Immature natural killer cell (primary cell): ENCODE measurements around the gene ZFHX2. TPM values are rescaled to one million over a fixed set of nuclear protein-coding genes. Genes with fewer than 3 reads are reported as not detected.
"Not testable (repeated sequence)": the region's sequence is repeated elsewhere in the genome, so short reads cannot be mapped to it uniquely, and the experiment has no call there.

ENCODE experiments used
- DNase-seq, 3 donors: peaks; one replicate each; pipeline ENCODE4 v3.0.0; 2022; ENCODE audit warnings: mixed read lengths in 1 of 3
- H3K27ac Mint-ChIP-seq, 6 donors: one replicate each; pipeline ENCODE4 v1.8.0; 2020; ENCODE audit warnings: mixed read lengths in 6 of 6, mild to moderate bottlenecking in 5 of 6, inconsistent platforms in 4 of 6, moderate library complexity in 3 of 6
- H3K27me3 Mint-ChIP-seq, 3 donors: one replicate each; pipeline ENCODE4 v1.8.0; 2020 to 2021; ENCODE audit warnings: low read depth in 3 of 3, mild to moderate bottlenecking in 3 of 3, mixed read lengths in 3 of 3, moderate library complexity in 3 of 3, inconsistent platforms in 1 of 3
- H3K36me3 Mint-ChIP-seq, 3 donors: one replicate each; pipeline ENCODE4 v1.8.0; 2020; ENCODE audit warnings: mixed read lengths in 3 of 3, inconsistent platforms in 2 of 3, mild to moderate bottlenecking in 2 of 3
- H3K4me1 Mint-ChIP-seq, 2 donors: one replicate each; pipeline ENCODE4 v1.8.0; 2020; ENCODE audit warnings: inconsistent platforms in 2 of 2, mild to moderate bottlenecking in 2 of 2, mixed read lengths in 2 of 2, moderate library complexity in 1 of 2
- H3K4me3 Mint-ChIP-seq, 5 donors: one replicate each; pipeline ENCODE4 v1.8.0; 2020; ENCODE audit warnings: mild to moderate bottlenecking in 5 of 5, mixed read lengths in 5 of 5, inconsistent platforms in 3 of 5, moderate library complexity in 3 of 5
- H3K9me3 Mint-ChIP-seq, 6 donors: one replicate each; pipeline ENCODE4 v1.8.0; 2020; ENCODE audit warnings: mild to moderate bottlenecking in 6 of 6, mixed read lengths in 6 of 6, inconsistent platforms in 4 of 6, moderate library complexity in 3 of 6
- polyA plus RNA-seq, 3 donors: library from polyadenylated mRNA; unstranded; fragments of 300-500 nt; fragmentation: Illumina TruSeq; gene quantifications; one replicate each; pipeline ENCODE4 v1.2.3, GENCODE V29; 2021

Gene ZFHX2
- polyA plus RNA-seq: under 1 TPM in 1 of 3 donors, not detected in 2; 0.12 TPM

DNA sequence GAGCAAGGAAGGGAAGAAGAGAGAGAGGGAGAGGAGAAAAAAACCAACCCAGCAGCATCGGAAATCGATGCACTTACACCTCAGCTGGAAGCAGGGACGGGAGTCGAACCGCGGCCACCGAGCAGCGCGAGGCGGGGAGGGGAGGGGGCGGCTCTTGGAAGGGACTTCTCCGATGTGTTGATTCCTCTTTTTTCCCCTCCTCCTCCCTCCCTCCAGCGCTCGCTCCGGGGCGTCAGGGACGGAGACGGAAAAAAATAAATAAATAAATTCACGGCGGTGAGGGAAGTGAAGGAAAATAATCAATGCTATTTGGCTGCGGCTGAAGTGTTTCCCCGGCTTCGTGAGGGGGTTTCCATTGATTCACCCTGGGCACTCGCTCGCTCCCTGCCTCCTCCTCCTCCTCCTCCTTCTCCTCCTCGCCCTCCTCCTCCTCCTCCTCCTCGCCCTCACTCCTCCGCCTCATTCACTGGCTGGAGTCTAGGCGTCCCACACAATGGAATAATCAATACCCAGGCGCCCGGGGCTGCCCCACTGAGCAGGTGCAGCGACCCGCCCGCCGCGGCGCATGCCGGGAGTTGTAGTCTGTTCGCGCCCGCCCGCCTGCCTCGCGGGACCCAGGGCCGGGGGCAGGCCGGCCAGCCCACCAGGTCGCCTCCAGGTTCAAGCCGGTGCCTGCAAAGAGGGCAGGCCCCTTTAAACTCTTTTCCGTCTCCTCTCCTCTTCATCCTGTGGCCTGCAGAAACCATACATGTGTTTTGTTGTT, at the start of gene ZFHX2:
TSS of gene ZFHX2 (minus strand) at position 500 of the 763 bp plus-strand sequence. CDS start 16,440 bp downstream, outside the sequence.
- peak; percentile 49 to 54 (median 53) for DNase-seq
- Mint-ChIP-seq H3K36me3 (no peaks in the 10 kb centered on the region), H3K27ac (peak within 1 kb of the TSS in 5 of 6 donors; percentile 67 to 82 (median 76)), H3K4me1 (peaks cover 18 to 29% of the 10 kb centered on the region in 2 donors), H3K9me3 (no peaks in the 10 kb centered on the region), H3K4me3 (peak within 1 kb of the TSS in 3 of 5 donors; percentile 24 to 87 (median 86)), H3K27me3 (peaks cover 1 to 8% (median 4%) of the 10 kb centered on the region in 3 donors)

DNA sequence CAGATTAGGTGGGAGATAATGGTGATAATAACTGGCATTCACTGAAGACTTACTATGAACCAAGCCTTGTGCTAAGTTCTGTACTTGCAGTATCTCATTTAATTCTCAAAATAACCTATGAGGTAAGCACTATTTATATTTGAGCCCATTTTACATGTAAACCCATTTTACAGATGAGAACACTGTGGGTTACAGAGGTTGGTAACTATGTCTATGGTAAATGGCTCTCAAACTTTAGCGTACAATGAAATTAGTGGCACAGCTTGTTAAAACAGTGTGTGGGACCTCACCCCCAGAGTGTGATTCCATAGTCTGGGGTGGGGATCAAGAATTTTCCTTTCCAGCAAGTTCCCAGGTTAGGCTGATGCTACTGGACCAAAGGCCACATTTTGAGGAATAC, 49.2 kb upstream of the ZFHX2 start:
- no peak overlapping the region for H3K27ac Mint-ChIP-seq
- no peaks in the 10 kb centered on the region for H3K36me3 Mint-ChIP-seq
- no peaks in the 10 kb centered on the region for H3K4me1 Mint-ChIP-seq
- no peak overlapping the region for H3K4me3 Mint-ChIP-seq
- H3K27me3 Mint-ChIP-seq: peaks cover 0 to 12% (median 6%) of the 10 kb centered on the region in 3 donors
- DNase-seq: no peak
- peaks cover 0 to 3% (median 0%) of the 10 kb centered on the region in 6 donors for H3K9me3 Mint-ChIP-seq

DNA sequence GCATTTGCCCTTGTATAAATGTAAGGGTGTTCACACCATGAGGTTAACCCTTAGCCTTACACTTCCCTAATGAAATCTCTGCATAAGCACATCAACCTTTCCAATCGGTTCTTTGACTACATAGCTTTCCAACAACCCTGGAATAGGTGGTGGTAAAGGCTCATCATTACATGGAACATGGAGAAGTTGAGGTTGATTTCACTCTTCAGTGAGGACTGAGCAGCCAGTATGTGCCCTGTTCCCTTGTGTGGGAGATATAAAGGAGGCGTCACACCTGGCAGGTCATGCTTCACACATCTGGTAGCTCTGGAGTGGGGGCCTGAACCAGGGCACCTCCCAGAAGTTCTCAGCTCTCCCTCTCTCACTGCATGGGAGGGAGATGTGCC, 48.8 kb upstream of the ZFHX2 start:
- H3K4me1 Mint-ChIP-seq: no peaks in the 10 kb centered on the region
- H3K36me3 Mint-ChIP-seq: no peaks in the 10 kb centered on the region
- H3K9me3 Mint-ChIP-seq: peaks cover 0 to 3% (median 0%) of the 10 kb centered on the region in 6 donors
- H3K27me3 Mint-ChIP-seq: peaks cover 0 to 12% (median 6%) of the 10 kb centered on the region in 3 donors
- H3K27ac Mint-ChIP-seq: no peak overlapping the region
- H3K4me3 Mint-ChIP-seq: no peak overlapping the region
- no peak for DNase-seq

DNA sequence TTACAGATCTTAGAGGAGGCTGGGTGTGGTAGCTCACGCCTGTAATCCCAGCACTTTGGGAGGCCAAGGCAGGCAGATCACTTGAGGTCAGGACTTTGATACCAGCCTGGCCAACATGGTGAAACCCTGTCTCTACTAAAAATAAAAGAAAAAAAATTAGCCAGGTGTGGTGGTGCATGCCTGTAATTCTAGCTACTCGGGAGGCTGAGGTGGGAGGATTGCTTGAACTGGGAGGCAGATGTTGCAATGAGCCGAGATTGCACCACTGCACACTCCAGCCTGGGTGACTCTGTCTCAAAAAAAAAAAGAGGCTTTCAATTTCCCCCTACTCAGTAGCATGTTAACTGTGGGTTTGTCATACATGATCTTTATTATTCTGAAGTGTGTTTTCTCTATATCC, 42.6 kb upstream of the ZFHX2 start:
- H3K36me3 Mint-ChIP-seq, DNase-seq, H3K9me3 Mint-ChIP-seq, H3K4me3 Mint-ChIP-seq, H3K4me1 Mint-ChIP-seq, H3K27me3 Mint-ChIP-seq, H3K27ac Mint-ChIP-seq: not testable (repeated sequence)

DNA sequence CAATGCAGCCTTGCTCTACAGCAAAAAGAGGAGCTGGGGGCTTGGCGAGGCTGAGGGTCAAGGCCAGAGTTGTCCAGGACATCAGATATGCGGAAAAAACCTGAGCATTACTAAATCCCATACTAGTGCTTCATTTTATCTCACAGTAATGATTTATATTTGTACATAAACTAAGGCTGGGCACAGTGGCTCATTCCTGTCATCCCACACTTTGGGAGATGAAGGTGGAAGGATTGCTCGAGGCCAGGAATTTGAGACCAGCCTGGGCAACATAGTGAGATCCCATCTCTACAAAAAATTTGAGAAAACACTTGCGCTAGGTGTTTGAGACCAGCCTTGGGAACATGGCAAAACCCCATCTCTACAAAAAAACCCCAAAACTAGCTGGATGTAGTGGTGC, 38.6 kb upstream of the ZFHX2 start:
- Mint-ChIP-seq H3K36me3 (no peaks in the 10 kb centered on the region), H3K9me3 (no peaks in the 10 kb centered on the region), H3K27me3 (peaks cover 0 to 17% (median 5%) of the 10 kb centered on the region in 3 donors), H3K4me3 (no peak overlapping the region), H3K27ac (no peak overlapping the region), H3K4me1 (peaks cover 5 to 9% of the 10 kb centered on the region in 2 donors)
- no peak for DNase-seq

DNA sequence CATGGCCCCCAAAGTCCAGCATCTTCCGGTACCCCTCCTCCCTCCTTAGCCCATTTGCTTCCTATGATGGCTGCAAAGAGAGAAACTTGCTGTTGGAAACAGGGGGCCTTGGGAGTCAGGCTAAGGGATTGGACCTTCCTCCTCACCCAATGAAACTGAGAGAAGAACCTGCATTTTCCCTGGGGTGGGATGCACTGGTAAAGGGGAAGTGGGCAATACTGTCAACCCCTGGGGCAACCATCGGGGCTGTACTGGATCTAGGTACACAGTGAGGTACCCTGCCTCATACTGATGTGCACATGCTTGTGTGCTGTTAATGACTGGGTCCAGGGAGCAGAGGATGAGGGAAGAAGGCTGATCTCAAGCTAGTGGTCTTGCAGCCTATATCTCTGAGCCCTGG, 38.0 kb upstream of the ZFHX2 start:
- Mint-ChIP-seq H3K9me3 (no peaks in the 10 kb centered on the region), H3K36me3 (no peaks in the 10 kb centered on the region), H3K4me1 (peaks cover 5 to 9% of the 10 kb centered on the region in 2 donors), H3K4me3 (no peak overlapping the region), H3K27me3 (peaks cover 0 to 17% (median 5%) of the 10 kb centered on the region in 3 donors), H3K27ac (no peak overlapping the region)
- no peak for DNase-seq

DNA sequence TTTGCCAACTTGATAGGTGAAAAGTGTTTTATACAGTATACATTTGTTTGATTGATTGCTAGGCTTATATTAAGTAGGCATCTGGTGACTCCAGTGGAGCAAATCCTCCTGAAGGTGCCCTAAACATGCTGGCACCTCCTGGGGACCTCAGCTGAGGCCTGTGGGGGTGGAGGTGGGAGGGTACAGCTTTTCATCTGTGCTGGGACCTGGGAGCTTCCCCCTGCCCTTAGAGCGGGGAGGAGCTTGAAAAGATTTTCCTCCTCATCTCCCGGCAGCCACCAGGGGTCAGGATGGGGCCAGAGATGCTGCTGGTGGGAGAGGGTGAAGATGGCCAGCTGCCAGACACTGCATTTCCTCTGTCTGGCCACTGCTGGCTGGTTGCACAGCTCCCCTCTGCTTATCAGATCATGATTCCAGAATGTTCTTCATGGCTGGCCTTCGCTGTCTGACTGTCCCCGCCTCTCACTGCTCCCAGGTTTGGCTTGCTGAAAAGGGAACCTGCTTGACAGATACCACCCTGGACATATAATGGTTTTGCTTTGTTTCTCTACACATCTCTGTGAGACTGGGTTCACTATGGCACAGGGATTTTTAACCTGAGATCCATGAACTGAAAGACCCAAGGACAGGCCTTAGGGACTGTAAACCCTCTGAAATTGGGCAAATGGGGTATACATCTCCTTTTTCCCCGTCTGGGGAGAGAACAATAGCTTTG, 37.5 kb upstream of the ZFHX2 start:
- peak; percentile 77 to 82 (median 78) for DNase-seq
- no peaks in the 10 kb centered on the region for H3K9me3 Mint-ChIP-seq
- H3K27ac Mint-ChIP-seq: peak overlapping the region in 1 of 6 donors; percentile 40
- H3K36me3 Mint-ChIP-seq: no peaks in the 10 kb centered on the region
- peaks cover 5 to 9% of the 10 kb centered on the region in 2 donors for H3K4me1 Mint-ChIP-seq
- H3K27me3 Mint-ChIP-seq: peaks cover 0 to 17% (median 4%) of the 10 kb centered on the region in 3 donors
- H3K4me3 Mint-ChIP-seq: no peak overlapping the region

DNA sequence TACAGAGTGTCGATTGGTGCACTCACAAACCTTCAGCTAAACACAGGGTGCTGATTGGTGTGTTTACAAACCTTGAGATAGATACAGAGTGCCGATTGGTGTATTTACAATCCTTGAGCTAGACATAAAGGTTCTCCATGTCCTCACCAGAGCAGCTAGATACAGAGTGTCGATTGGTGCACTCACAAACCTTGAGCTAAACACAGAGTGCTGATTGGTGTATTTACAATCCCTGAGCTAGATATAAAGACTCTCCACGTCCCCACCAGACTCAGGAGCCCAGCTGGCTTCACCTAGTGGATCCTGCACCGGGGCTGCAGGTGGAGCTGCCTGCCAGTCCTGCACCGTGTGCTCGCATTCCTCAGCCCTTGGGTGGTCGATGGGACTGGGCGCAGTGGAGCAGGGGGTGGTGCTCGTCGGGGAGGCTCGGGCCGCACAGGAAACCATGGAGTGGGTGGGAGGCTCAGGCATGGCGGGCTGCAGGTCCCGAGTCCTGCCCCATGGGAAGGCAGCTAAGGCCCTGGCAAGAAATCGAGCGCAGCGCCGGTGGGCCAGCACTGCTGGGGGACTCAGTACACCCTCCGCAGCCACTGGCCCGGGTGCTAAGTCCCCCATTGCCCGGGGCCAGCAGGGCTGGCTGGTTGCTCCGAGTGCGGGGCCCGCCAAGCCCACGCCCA, 33.1 kb upstream of the ZFHX2 start:
- not testable (repeated sequence) for H3K4me1 Mint-ChIP-seq, H3K36me3 Mint-ChIP-seq, H3K27ac Mint-ChIP-seq, H3K4me3 Mint-ChIP-seq, DNase-seq, H3K9me3 Mint-ChIP-seq
- H3K27me3 Mint-ChIP-seq: peaks cover 1 to 24% (median 3%) of the 10 kb centered on the region in 3 donors

DNA sequence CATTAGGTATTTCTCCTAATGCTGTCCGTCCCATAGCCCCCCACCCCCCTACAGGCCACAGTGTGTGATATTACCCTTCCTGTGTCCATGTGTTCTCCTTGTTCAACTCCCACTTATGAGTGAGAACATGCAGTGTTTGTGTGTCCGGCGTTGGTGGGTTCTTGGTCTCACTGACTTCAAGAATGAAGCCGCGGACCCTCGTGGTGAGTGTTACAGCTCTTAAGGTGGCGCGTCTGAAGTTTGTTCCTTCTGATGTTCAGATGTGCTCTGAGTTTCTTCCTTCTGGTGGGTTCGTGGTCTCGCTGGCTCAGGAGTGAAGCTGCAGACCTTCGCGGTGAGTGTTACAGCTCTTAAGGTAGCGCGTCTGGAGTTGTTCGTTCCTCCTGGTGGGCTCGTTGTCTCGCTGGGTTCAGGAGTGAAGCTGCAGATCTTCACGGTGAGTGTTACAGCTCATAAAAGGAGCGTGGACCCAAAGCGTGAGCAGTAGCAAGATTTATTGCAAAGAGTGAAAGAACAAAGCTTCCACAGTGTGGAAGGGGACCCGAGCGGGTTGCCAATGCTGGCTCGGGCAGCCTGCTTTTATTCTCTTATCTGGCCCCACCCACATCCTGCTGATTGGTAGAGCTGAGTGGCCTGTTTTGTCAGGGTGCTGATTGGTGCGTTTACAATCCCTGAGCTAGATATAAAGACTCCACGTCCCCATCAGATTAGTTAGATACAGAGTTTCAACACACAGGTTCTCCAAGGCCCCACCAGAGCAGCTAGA, 32.4 kb upstream of the ZFHX2 start:
- not testable (repeated sequence) for DNase-seq, H3K4me3 Mint-ChIP-seq, H3K27ac Mint-ChIP-seq, H3K4me1 Mint-ChIP-seq, H3K36me3 Mint-ChIP-seq, H3K9me3 Mint-ChIP-seq
- peaks cover 1 to 24% (median 3%) of the 10 kb centered on the region in 3 donors for H3K27me3 Mint-ChIP-seq

DNA sequence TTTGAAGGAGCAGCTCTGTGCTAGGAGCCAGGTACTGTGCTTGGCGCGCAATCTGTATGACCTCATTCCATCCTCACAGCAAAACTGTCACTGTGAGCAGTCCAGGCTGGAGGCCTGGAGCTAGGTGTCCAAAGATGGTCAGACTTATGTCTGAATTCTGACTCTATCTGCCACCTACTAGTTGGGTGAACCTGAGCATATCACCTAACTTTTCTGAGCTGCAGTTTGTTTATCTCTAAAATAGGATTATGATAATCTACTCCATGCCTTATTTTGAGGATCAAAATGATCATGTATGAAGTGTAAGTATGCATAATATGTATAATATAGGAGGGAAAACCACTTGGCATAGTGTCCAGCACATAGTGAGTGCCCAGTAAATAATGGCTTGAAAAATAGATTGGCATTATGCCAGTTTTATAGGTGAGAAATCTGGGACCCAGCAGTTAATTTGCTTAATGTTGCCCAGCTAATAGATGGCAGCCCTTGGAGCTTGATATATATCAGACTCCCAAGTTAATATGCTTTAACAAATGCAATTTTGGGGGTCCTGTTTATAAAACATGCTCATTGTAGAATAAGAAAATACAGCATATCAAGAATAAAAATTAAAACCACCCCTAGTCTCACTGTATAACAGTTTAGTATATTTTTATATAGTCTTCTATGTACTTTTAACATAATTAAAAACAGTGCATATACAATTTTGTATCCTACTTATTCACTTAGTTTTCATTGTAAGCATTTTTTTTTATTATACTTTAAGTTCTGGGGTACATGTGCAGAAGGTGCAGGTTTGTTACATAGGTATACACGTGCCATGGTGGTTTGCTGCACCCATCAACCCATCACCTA, 31.6 kb upstream of the ZFHX2 start:
- Mint-ChIP-seq H3K4me3 (no peak overlapping the region), H3K27ac (no peak overlapping the region), H3K27me3 (peaks cover 5 to 21% (median 6%) of the 10 kb centered on the region in 3 donors), H3K4me1 (no peaks in the 10 kb centered on the region), H3K36me3 (no peaks in the 10 kb centered on the region), H3K9me3 (peaks cover 0 to 2% (median 0%) of the 10 kb centered on the region in 6 donors)
- no peak for DNase-seq

DNA sequence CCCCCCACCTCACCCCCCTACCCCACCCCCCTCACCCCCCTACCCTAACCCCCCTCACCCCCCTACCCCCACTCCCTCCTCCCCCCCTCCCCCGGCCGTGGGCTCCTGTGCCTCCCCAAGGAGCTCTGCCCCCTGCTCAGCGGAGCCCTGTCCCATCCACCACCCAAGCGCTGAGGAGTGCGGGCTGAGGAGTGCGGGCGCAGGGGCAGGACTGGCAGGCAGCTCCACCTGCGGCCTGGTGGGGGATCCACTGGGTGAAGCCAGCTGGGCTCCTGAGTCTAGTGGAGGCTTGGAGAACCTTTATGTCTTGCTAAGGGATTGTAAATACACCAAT, 29.4 kb upstream of the ZFHX2 start:
- peaks cover 6 to 7% of the 10 kb centered on the region in 2 donors for H3K4me1 Mint-ChIP-seq
- no peak overlapping the region for H3K27ac Mint-ChIP-seq
- H3K4me3 Mint-ChIP-seq: no peak overlapping the region
- no peaks in the 10 kb centered on the region for H3K36me3 Mint-ChIP-seq
- peaks cover 12 to 22% (median 12%) of the 10 kb centered on the region in 3 donors for H3K27me3 Mint-ChIP-seq
- no peak for DNase-seq
- H3K9me3 Mint-ChIP-seq: peaks cover 0 to 2% (median 0%) of the 10 kb centered on the region in 6 donors

DNA sequence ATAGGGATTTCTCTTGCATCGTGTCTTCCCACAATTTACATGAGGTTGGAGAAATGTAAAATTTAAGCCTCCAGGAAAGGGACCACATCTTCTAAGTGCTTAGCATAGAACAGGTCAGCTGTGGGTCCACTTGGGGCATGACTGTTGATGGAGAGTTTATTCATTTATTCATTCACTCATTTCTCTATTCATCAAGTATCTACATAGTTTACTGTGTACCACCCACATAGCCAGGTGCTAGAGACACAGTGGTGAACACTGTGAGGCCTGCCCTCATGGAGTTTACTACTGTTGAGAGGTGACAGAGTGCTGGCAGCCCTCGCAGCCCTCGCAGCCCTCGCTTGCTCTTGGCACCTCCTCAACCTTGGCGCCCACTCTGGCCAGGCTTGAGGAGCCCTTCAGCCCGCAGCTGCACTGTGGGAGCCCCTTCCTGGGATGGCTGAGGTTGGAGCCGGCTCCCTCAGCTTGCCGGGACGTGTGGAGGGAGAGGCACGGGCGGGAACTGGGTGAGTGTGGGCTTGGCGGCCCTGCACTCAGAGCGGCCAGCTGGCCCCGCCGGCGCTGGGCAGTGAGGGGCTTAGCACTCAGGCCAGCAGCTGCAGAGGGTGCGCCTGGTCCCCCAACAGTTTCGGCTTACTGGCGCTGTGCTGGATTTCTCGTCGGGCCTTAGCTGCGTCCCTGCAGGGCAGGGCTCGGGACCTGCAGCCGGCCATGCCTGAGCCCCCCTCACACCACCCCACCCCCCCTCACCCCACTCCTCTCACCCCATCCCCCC, 28.8 kb upstream of the ZFHX2 start:
- Mint-ChIP-seq H3K36me3 (no peaks in the 10 kb centered on the region), H3K4me3 (no peak overlapping the region), H3K27me3 (peaks cover 12 to 19% (median 13%) of the 10 kb centered on the region in 3 donors), H3K9me3 (peaks cover 0 to 2% (median 0%) of the 10 kb centered on the region in 6 donors), H3K27ac (no peak overlapping the region), H3K4me1 (peaks cover 6 to 8% of the 10 kb centered on the region in 2 donors)
- no peak for DNase-seq
